ENCODE measurements around the gene PHLDB1.

PHLDB1 gene

DNA sequence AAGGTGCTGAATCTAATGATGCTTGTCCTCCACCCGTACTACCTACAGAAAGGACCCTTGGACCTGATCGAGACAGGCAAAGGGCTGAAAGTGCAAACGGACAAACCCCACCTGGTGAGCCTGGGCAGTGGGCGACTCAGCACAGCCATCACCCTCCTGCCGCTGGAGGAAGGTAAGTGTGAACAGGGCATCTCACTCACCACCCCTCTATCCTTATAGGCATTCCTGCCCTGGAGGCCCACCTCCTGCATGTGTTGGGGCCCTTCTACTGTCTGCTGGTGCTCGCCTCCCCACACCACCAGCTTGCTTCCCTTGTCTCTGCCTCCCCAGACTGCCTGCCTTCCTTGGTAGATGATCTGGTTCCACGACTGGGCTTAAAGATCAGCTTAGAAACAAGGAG lies 7.1 kb downstream of the PHLDB1 start:
- TF ChIP-seq YY1 (IDR thresholded peaks at IDR 0.05; ENCODE audit: low read depth) (no peak), TEAD4 (IDR thresholded peaks at IDR 0.05) (no peak), EP300 (IDR thresholded peaks at IDR 0.05; ENCODE audit: borderline replicate concordance) (no peak), ZBTB7A (IDR thresholded peaks at IDR 0.05; ENCODE audit: low read depth) (no peak), RAD21 (IDR thresholded peaks at IDR 0.05; ENCODE audit: low read depth) (no peak), NFIC (IDR thresholded peaks at IDR 0.05) (no peak), TCF12 (IDR thresholded peaks at IDR 0.05; ENCODE audit: low read depth) (no peak), CEBPB (IDR thresholded peaks at IDR 0.05) (no peak), EGR1 (IDR thresholded peaks at IDR 0.05) (no peak)
- TF ChIP-seq, protein P1, sequence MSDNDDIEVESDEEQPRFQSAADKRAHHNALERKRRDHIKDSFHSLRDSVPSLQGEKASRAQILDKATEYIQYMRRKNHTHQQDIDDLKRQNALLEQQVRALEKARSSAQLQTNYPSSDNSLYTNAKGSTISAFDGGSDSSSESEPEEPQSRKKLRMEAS (IDR thresholded peaks at IDR 0.05) = no peak

GRCh38 chr11:118615282-118615975 lies 8.0 kb downstream of the PHLDB1 start:
- no peak for TF ChIP-seq FOXM1 (IDR thresholded peaks at IDR 0.05; ENCODE audit: borderline replicate concordance, low read depth)
- peak; percentile 100 for TF ChIP-seq TEAD4 (IDR thresholded peaks at IDR 0.05)
- TF ChIP-seq, protein P1 (IDR thresholded peaks at IDR 0.05) = no peak
- TF ChIP-seq YY1 (IDR thresholded peaks at IDR 0.05; ENCODE audit: low read depth) = no peak
- no peak for TF ChIP-seq NFIC (IDR thresholded peaks at IDR 0.05)
- peak; percentile 69; the same call in 1 of the 2 replicates for TF ChIP-seq ZBTB7A (IDR thresholded peaks at IDR 0.05; ENCODE audit: low read depth)
- no peak for TF ChIP-seq CREB1 (IDR thresholded peaks at IDR 0.05; ENCODE audit: low read depth)

DNA sequence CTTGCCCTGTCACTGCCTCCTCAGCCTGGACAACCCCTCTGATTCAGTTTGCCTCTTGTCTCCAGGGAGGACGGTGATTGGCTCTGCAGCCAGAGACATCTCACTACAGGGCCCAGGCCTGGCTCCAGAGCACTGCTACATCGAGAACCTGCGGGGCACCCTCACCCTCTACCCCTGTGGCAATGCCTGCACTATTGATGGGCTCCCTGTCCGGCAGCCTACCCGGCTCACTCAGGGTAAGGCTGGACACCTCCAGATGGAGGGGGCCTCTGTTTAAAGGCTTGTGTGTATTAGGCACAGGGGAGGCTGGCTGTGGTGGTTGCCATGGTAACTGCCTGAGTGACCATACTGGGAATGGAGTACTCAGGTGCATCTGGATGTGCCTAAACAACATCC lies 8.6 kb downstream of the PHLDB1 start:
- TF ChIP-seq TEAD4 (IDR thresholded peaks at IDR 0.05) (no peak), NFIC (IDR thresholded peaks at IDR 0.05) (no peak), EP300 (IDR thresholded peaks at IDR 0.05; ENCODE audit: borderline replicate concordance) (no peak), ZBTB7A (IDR thresholded peaks at IDR 0.05; ENCODE audit: low read depth) (no peak), CREB1 (IDR thresholded peaks at IDR 0.05; ENCODE audit: low read depth) (no peak), FOXM1 (IDR thresholded peaks at IDR 0.05; ENCODE audit: borderline replicate concordance, low read depth) (no peak), YY1 (IDR thresholded peaks at IDR 0.05; ENCODE audit: low read depth) (no peak), RAD21 (IDR thresholded peaks at IDR 0.05; ENCODE audit: low read depth) (no peak), CEBPB (IDR thresholded peaks at IDR 0.05) (no peak), TCF12 (IDR thresholded peaks at IDR 0.05; ENCODE audit: low read depth) (no peak)

GRCh38 chr11:118618115-118618990 lies 10.9 kb downstream of the PHLDB1 start:
- no peak for TF ChIP-seq FOXM1 (IDR thresholded peaks at IDR 0.05; ENCODE audit: borderline replicate concordance, low read depth)
- no peak for TF ChIP-seq CEBPB (IDR thresholded peaks at IDR 0.05)
- TF ChIP-seq EP300 (IDR thresholded peaks at IDR 0.05; ENCODE audit: borderline replicate concordance) = no peak
- no peak for TF ChIP-seq YY1 (IDR thresholded peaks at IDR 0.05; ENCODE audit: low read depth)
- TF ChIP-seq EGR1 (IDR thresholded peaks at IDR 0.05) = no peak

- TF ChIP-seq TEAD4 (IDR thresholded peaks at IDR 0.05) (no peak), EGR1 (IDR thresholded peaks at IDR 0.05) (no peak), TAF1 (IDR thresholded peaks at IDR 0.05; ENCODE audit: low read depth) (no peak), YY1 (IDR thresholded peaks at IDR 0.05; ENCODE audit: low read depth) (no peak), EP300 (IDR thresholded peaks at IDR 0.05; ENCODE audit: borderline replicate concordance) (no peak), FOXM1 (IDR thresholded peaks at IDR 0.05; ENCODE audit: borderline replicate concordance, low read depth) (no peak), ZBTB7A (IDR thresholded peaks at IDR 0.05; ENCODE audit: low read depth) (no peak), CEBPB (IDR thresholded peaks at IDR 0.05) (no peak), CREB1 (IDR thresholded peaks at IDR 0.05; ENCODE audit: low read depth) (no peak), NFIC (IDR thresholded peaks at IDR 0.05) (no peak), TCF12 (IDR thresholded peaks at IDR 0.05; ENCODE audit: low read depth) (no peak), RAD21 (IDR thresholded peaks at IDR 0.05; ENCODE audit: low read depth) (no peak)
- TF ChIP-seq, protein P1 (IDR thresholded peaks at IDR 0.05) = no peak
- TF ChIP-seq, protein P2, sequence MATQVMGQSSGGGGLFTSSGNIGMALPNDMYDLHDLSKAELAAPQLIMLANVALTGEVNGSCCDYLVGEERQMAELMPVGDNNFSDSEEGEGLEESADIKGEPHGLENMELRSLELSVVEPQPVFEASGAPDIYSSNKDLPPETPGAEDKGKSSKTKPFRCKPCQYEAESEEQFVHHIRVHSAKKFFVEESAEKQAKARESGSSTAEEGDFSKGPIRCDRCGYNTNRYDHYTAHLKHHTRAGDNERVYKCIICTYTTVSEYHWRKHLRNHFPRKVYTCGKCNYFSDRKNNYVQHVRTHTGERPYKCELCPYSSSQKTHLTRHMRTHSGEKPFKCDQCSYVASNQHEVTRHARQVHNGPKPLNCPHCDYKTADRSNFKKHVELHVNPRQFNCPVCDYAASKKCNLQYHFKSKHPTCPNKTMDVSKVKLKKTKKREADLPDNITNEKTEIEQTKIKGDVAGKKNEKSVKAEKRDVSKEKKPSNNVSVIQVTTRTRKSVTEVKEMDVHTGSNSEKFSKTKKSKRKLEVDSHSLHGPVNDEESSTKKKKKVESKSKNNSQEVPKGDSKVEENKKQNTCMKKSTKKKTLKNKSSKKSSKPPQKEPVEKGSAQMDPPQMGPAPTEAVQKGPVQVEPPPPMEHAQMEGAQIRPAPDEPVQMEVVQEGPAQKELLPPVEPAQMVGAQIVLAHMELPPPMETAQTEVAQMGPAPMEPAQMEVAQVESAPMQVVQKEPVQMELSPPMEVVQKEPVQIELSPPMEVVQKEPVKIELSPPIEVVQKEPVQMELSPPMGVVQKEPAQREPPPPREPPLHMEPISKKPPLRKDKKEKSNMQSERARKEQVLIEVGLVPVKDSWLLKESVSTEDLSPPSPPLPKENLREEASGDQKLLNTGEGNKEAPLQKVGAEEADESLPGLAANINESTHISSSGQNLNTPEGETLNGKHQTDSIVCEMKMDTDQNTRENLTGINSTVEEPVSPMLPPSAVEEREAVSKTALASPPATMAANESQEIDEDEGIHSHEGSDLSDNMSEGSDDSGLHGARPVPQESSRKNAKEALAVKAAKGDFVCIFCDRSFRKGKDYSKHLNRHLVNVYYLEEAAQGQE (IDR thresholded peaks at IDR 0.05; ENCODE audit: low read depth) = no peak
- TF ChIP-seq, protein P3, sequence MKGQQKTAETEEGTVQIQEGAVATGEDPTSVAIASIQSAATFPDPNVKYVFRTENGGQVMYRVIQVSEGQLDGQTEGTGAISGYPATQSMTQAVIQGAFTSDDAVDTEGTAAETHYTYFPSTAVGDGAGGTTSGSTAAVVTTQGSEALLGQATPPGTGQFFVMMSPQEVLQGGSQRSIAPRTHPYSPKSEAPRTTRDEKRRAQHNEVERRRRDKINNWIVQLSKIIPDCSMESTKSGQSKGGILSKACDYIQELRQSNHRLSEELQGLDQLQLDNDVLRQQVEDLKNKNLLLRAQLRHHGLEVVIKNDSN (IDR thresholded peaks at IDR 0.05) = no peak
Observed at GRCh38 chr11:118618991-118619375, 11.6 kb downstream of the PHLDB1 start.

- no peak for TF ChIP-seq YY1 (IDR thresholded peaks at IDR 0.05; ENCODE audit: low read depth)
- TF ChIP-seq NFIC (IDR thresholded peaks at IDR 0.05) = no peak
- TF ChIP-seq, protein P2 (IDR thresholded peaks at IDR 0.05; ENCODE audit: low read depth) = no peak
- TF ChIP-seq FOXM1 (IDR thresholded peaks at IDR 0.05; ENCODE audit: borderline replicate concordance, low read depth) = no peak
- no peak for TF ChIP-seq EGR1 (IDR thresholded peaks at IDR 0.05)
- no peak for TF ChIP-seq CREB1 (IDR thresholded peaks at IDR 0.05; ENCODE audit: low read depth)
- no peak for TF ChIP-seq EP300 (IDR thresholded peaks at IDR 0.05; ENCODE audit: borderline replicate concordance)
- TF ChIP-seq RAD21 (IDR thresholded peaks at IDR 0.05; ENCODE audit: low read depth) = no peak
- TF ChIP-seq, protein P1 (IDR thresholded peaks at IDR 0.05) = no peak
- no peak for TF ChIP-seq TEAD4 (IDR thresholded peaks at IDR 0.05)
- TF ChIP-seq, protein P3 (IDR thresholded peaks at IDR 0.05) = no peak
- no peak for TF ChIP-seq TCF12 (IDR thresholded peaks at IDR 0.05; ENCODE audit: low read depth)
Observed at GRCh38 chr11:118619444-118620197, 12.2 kb downstream of the PHLDB1 start.
